ENCODE data around the gene KLHDC8A.

Gene KLHDC8A

DNA sequence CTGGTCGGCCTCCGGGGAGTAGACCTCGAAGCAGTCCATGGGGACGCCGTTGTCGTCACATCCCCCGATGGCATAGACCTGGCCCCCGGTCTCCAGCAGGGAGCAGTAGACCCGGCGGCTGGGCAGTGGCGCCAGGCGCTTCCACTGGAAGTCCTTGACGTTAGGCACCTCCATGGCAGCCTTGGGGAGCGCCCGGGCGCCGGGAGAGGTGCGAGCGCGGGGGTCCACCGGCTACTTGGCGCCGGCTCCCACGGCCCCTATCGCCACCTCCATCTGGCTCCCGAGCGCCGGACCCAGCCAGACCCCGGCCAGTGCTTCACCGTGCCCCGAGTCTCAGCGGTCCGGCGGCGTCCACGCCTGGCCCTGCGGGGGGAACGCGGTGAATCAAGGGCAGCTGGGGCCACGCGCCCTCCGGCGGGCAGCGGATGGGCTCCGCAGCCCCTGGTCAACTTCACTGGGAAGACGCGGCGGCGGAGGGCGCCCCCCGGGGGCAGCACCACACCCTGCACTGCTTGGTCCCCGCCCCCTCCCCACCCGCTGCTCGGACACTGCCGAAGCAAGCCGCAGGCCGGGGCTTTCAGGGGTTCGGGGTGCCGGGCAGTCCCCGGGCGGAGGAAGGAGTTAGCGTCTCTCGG lies 13.2 kb downstream of the KLHDC8A start:
- DNase-seq, result peak; percentile 55

DNA sequence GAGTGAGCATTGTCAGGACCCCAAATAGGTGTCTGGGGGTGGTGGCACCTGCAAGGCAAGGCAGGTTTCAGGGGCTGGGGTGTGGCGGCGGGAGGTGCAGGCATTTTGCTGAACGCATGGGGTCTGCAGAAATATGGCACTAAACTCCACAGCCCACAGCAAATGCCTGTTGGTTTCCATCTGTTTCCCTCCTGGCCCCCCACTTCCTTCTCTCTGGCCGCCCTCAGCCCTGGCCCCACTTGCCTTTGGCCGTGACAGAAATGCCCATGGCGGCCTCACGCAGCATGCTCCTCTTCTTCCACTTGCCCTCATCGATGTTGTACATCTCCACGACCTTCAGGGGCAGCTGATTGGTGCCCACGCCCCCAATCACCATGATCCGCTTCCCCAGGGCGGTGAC lies 13.7 kb downstream of the KLHDC8A start:
- DNase-seq, result no peak

DNA sequence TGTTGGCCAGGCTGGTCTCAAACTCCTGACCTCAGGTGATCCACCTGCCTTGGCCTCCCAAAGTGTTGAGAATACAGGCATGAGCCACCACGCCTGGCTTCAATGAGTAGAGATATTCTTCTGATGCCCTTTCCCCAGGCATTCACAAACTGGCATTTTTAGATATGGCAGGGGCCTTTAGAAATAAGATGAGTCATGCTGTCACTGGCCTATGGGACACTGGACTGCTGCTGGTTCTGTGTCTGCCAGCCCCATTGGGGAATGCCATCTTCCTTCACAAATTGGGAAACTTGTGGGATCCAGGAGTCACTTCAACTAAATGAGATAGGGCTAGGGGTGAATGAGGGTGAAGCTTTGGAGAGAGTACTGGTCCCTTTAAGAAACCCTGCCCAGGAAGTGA lies 16.0 kb downstream of the KLHDC8A start:
- no peak for DNase-seq

DNA sequence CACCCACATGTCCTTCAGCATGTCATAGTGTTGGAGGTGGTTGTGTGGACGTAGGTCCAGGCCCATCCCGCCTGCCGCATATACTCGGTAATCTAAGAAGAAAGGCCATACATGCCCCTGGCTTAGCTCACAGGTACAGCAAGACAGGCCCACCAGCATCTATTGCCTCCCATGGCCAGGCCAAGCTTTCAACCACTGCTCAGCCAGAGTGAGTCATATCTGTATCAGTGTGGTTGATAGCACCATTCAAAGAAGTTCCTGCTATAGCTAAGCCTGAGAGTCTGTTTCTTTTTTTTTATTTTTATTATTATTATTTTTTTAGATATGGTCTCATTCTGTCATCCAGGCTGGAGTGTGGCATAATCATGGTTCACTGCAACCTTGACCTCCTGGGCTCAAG lies 17.0 kb downstream of the KLHDC8A start:
- peak; percentile 42 for DNase-seq

DNA sequence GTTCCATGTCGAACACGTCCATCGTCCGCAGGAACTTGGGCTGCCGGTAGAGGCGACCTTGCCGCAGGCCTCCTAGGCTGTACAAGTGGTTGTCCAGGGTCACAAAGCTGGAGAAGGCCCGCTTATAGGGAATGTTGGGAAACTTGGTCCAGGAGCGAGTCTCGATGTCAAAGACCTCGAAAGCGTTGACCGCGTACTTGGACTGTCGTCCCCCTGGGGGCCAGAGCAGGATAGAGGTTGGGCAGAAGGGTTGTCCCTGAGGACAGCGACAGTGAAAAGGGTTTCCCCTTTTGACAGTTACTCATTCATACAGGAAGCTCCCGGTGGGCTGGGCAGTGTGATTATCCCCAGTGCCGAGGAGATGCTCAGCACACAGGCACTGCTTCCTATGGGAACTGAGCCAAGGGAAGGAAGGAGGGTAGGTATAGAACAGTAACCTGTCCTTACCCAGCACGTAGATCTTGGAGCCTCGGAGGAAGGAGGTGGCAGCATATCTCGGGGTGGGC lies 17.5 kb downstream of the KLHDC8A start:
- DNase-seq, result no peak

DNA sequence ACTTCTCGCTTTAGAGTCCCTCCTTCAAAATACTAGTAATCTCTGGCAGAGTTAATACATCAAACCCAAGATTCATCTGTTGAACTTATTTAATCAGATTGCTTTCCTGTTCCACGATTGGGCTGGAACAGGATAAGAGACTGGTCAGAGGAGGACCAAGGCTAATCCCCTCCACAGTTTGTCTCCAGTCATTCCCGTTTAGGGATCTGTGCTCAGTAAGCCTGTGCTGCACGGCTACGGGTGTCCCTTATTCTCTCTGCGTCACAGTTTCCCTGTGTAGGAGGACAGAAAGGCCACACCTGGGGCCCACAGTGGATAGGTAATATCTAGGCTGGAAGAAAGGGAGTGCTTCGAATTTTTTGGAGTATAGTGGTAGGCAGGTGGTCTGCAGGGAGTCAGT lies 18.7 kb downstream of the KLHDC8A start:
- DNase-seq, result no peak

DNA sequence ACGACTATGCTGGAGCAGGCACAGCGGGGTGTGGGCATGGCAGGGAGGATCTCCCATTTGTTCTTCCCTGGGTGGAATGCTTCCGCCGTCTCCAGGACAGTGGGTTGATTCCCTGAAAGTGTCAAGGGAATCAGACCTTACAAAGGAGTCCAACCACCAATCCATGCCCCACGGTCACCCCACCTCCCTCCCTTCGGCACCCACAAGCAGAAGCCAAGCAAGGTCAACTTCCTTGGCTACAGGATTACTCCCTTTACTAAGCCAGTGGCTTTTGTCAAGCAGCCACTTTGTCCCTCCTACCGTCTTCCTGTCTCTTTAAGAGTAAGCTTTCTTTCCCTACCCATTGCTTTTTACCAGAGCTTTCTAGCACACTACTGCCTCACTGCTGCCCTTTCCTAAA lies 19.2 kb downstream of the KLHDC8A start:
- DNase-seq, result no peak

DNA sequence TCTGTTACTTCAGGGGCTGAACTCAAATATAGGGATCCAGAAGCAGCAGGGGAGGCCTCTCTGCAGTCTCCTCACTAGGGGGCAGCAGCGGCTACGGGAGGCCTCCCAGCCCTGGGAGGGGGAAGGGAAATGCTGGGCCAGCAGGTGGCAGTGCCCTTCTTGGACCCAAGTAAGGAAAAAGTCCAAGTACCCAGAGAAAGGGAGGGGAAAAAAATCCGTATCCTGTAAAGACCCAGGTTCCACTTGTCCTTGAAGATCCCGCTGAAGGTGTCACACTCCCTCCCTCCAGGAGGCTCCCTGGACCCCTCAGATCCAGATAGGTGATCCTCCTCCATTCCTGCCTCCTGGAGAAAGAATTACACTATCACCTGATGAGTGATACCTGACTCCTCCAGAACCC lies 21.0 kb downstream of the KLHDC8A start:
- peak; percentile 90 for DNase-seq

DNA sequence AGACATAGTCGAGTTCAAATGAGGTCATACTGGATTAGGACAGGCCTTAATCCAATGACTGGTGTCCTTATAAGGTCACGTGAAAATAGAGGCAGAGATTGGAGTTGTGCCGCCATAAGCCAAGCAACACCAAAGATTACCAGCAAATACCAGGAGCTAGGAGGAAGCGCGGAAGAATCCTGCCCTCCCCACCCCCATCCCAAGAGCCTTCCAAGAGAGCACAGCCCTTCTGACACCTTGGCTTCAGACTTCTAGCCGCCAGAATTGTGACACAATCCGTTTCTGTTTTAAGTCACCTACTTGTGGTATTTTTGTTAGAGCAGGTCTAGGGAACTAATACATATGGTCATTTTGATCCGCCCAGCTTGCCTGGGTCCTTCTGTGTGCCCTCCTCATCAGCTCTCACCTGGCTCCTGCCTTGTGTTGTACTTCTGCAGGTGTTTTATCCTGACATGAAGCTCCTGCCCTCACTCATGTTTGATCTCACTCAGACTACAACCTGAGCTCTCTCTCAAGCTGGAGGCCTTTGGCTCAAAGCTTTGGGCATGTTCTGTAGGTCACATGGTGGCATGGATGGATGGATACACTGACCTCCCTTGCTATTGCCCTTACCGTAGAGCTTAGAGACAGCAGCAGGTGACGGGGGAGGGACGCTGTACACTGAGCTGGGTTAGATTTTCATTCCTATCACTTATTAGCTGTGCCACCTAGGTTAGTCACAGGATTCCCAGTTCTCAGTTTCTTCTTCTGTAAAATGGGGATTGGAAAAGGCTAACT lies 24.5 kb downstream of the KLHDC8A start:
- no peak for DNase-seq

DNA sequence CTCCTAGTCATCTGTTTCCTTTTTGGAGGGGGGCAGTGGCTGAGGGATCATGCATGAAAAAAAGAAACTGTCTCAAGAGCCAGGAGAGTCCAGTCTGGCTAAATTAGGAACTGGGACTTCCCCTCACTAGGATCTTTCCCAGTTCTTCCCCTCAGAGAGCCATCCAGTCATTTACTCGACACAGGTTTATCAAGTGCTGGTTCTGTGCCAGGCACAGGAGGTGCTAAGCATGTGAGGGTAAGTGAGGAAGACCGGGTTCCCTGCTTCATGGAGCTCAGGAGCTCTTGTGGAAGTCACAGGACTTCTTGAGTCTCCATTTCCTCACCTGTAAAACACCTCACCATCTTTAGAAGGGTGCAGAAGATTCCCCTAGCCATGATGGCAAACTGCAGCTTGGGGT lies 26.6 kb downstream of the KLHDC8A start:
- DNase-seq, result no peak

DNA sequence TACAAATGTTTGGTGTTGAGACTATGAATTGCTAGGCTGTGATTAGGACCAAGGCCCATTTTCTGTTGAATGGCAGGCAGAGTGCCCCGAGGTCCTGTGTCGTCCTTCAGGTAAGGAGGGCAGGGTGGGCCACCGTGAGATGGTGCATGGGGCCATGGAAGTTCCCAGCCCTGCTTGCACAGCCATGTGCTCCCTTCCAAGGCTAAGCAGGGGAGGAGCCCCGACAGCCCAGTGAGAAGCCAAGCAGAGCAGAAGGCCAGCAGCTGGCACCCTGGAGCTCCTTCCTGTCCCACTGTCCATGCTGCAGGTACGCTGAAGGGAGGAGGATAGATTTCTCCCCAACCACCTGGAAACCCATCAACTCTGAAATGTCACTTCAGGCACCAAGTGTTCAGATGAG lies 27.0 kb downstream of the KLHDC8A start:
- no peak for DNase-seq

DNA sequence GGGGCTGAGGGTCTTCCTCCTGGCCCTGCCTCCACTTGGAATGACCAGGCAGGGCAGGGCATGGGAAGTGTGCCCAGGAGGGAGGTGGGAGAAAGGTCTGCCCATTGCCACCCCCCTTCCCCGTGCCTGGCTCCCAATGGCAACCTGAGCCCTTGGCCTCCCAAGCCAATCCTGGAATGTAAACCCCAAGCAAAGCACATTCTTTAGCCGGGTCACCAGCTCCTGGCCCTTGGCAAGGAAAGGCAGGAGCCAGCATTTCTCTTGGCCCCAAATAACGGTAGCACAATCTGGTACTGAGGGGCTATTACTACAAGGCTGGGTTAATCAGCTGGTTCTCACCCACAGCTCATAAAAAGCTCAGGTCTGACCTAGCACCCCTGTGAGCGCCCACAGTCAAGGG lies 28.2 kb downstream of the KLHDC8A start:
- DNase-seq, result no peak

DNA sequence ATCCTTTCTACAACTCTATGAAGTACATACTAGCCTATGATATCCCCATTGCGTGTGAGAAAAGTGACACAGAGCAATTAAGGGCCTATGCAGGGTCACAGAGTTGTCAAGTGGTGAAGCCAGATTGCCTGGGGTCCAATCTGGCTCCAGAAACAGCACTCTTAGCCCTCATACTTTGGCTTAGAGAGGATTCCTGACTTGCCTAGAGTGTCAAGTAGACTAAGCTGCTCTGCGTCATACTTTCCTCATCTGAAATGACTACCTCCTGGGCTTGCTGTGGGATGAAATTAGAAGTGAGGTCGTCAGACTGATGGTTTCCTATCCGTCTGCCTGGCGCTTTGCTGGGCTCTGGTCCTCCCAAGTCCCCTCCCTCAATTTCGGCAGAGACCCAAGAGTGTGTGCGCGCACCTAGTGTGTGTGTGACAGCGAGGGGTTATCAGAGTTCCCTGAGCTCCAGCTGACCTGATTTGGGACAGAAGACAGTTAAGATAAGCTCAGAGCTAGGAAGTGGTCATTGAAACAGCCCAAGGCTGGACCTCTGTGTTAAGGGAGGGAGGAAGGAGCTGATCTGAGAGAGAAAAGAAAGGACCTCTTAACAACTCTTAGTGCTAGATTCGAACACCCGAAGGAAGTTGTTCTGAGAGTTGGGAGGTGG lies 29.8 kb downstream of the KLHDC8A start:
- DNase-seq, result no peak

DNA sequence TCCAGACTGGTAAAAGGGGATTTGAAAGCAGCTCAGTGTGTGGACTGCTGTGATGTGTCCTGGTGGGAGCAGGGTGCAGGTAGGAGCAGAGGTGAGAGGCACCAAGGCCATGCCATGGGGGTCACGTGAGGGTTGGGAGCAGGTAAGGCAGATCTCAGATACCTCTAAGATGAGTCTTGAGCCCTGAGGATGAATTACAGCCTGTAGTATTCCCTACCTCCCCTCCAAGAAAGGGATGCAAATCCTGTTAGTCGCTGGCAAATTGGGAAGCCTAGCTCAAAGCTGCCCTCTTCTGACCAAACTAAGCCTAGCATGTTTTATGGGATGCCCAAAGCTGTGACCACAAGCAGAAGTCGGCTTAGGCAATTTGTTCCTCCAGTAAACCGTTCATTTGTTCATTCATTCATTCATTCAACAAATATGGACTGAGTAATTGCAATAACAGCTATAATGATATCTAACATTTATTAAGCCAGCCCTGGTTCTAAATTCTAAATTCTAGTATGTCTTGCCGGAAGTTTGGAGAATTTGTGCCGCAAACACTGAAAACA lies 31.3 kb downstream of the KLHDC8A start:
- peak; percentile 72 for DNase-seq

DNA sequence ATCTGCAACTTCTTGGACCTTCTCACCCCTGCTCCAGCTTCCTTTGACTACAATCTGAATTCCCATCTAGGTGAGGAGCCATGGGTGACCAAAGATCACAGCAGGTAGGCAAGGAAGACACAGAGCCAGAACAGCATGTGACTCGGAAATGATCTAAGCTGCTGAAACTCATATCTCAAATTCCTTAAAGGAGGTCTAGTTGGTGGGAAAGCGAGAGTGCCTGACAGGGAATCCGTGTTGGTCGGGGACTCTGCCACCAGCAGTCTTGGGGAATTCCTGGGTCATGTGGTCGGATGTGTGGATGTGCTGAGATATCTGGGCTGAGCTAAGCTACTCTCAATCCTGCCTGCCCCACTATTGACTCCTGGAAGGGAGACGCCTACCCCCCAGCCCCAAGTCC lies 31.9 kb downstream of the KLHDC8A start:
- DNase-seq, result no peak

DNA sequence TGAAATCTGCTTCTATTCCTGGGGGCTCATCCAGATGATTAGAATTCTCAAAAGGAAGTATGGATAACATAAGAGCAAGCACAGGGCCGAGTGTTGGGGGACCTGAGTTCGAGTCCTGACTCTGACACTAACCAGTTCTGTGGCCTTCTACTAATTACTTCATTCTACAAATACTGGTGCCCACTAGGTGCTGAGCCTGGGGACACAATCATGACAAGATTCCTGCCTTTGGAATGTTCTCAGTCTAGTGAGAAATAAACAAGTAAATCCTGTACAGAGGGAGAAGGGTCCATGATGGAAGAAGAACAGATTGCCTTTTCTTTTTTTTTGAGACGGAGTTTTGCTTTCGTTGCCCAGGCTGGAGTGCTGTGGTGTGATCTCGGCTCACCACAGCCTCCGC lies 32.9 kb downstream of the KLHDC8A start:
- no peak for DNase-seq

DNA sequence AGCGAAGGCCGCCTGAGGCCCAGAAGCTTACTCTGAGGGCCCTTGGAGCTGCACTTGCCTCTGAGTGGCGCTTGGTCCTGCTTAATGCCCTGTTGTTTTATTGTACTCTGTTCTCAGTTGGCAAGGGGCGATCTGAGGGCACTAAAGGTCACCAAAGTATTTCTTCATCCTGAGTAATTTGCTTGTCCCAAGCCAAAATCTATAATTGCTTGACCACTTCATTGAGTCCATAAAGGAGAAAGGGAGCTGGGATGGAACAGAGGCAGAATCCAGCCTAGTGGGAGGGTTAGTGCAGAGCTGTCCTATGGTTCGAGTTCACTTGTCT lies 34.8 kb downstream of the KLHDC8A start:
- no peak for DNase-seq

DNA sequence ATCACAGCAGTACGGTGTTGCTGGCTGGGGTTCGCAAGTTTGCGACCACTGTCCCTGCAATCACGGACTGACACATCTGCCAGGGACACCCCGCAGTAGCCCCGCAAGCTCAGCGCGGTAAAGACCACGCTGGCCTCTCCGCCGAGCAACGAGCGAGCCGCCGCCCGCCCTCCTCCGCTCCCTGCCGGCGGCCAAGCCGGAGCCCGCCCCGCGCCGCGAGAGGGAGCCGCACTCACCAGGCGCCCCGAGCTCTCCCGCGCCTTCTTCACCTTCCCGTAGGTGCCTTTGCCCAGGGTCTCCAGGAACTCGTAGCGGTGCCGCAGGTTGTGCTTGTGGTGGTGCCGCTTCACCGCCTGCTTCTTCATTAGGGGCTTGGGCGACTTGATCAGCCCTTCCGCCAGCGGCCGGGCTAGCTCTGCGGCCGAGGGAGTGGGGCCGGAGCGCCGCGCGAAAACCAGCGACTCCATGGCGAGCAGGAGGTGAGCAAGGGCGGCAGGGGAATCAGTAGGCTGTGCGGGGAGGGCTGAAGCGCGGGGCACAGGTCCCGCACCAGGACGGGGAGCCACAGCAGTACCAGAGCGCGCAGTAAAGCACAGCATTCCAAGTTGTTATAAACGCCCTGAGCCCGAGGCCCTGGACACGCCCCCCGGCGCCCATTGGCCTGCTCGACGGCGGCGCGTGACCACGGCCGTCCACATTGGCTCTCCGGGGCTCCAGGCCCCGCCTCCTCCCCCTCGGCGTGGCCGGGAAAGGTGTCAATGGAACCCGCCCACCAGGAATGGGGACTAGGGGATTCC lies 35.4 kb downstream of the KLHDC8A start, which contains the start of gene NUAK2:
Gene NUAK2 (minus strand): TSS at position 584 of the 797 bp plus-strand sequence. CDS start 117 bp downstream, at position 467.
- DNase-seq, result peak; percentile 76

DNA sequence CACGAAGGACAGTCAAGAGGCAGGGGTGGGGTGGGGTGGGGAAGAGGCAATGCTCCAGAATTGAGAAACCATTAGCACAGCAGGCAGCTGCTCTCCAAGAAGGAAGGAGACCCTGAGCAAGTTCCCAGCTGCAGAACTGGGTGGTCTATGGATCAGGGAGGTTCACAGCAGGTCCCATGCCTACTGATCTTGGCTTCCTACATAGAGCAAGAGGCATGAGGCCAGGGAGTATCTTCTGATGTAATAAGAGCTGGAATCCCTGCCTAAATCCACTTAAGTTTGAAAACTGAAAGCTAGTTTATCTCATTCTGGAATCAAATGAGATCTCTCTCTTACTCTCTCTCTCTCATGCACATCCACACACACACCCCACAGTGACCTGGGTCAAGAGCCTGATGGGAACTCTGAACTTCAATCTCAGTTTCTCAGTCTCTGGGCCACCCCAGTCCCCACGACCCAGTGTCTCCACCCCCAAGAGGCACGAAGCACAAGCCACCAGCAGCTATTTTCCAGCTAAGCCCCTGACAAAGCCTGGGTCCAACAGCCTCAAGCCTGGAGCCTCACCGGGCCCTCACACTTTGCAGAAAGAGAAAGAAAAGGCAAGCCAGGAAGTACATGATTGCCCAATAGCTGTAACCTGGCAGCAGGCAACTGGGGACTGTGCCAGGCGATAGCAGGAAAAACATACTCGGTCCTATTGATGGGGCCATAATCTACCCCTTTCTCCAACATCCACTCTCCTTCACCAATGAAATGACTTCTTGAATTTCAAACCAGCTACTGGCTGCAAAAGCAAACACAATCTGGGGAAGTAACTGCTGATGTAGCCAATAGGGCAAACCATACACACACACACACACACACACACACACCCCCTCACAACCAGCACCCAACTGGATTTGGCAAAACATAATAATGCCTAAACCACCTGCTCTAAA lies 37.4 kb downstream of the KLHDC8A start:
- peak; percentile 60 for DNase-seq

DNA sequence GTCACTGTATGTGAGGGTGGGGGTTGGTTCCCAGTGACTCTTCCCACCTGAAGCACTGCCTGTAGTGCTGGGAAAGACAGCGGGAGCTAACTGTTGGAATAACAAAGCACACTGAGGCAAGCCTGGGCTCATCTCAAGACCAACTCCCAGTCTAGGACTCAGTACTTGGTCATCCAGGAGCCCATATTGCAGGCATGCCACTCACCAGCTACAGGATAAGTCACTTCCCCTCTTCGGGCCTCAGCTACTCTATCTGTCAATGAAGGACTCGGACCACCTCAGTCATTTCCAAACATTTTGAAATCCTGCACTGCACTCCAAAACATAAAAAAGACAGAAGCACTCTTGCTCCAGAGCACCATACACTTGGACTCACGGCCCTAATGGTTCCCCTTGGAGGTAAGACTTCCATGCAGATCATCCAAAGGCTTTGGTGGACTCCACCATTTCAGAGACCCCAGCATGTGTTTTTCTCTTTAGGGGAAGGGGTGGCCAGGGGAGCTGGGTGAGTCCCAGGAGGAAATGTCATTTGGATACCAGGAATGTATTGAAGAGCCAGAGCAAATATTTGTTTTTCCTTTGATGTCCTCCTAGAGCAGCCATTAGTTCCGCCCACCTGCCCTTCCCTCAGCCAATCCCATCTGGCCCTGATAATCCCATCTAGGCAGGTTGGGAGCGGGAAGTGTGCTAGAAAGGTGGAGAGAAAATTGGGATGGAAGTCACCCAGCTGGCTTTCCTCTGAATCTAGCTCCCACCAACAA lies 38.3 kb downstream of the KLHDC8A start:
- no peak for DNase-seq
